AG04450 (cell line): ENCODE measurements around the gene STRIP2. TPM values are rescaled to one million over a fixed set of nuclear protein-coding genes. Genes with fewer than 3 reads are reported as not detected.

ENCODE experiments used
- CTCF ChIA-PET: fragments of 300-600, 350-600 bp; formaldehyde crosslinking; extraction: SDS; loops from one replicate; lab custom pipeline; 2022; ENCODE audit warnings: antibody characterized with exemption, inconsistent platforms; lab: Charles Lee
- POLR2A ChIA-PET: fragments of 350-600 bp; formaldehyde crosslinking; extraction: SDS; loops from one replicate; lab custom pipeline; 2021; ENCODE audit warnings: antibody characterized with exemption, inconsistent platforms; lab: Yijun Ruan, JAX
- DNase-seq: peaks from one replicate; pipeline ENCODE4 v3.0.0-alpha.2; 2011; ENCODE audit warnings: low read depth, low spot score
- H3K27ac ChIP-seq: one replicate; pipeline ENCODE4 v1.5.1; 2012; ENCODE audit warnings: low read depth, low read length, control low read depth
- H3K27me3 ChIP-seq: one replicate; pipeline ENCODE4 v1.6.0; 2012; ENCODE audit warnings: low read length; ENCODE audit not compliant: control insufficient read depth, insufficient read depth
- H3K4me3 ChIP-seq: 2 replicates; pipeline ENCODE4 v1.5.1; 2011; ENCODE audit warnings: mild to moderate bottlenecking, low read depth, low read length, control low read depth
- H3K9me3 ChIP-seq: 2 replicates; pipeline ENCODE4 v1.5.1; 2012; ENCODE audit warnings: low read length; ENCODE audit not compliant: control insufficient read depth, insufficient read depth
- CTCF ChIP-seq: IDR thresholded peaks from 2 replicates; pipeline ENCODE4 v1.5.1; 2011; ENCODE audit warnings: low read depth, low read length, control low read depth, inconsistent platforms
- polyA plus RNA-seq: library from polyadenylated mRNA; depleted of rRNA; stranded (reverse); fragments of >200 nt; gene quantifications from 2 replicates; pipeline ENCODE4 v1.2.3, GENCODE V29; 2011; rRNA removed
- small RNA-seq: library from RNA; depleted of rRNA; stranded (forward); fragments of <200 nt; gene quantifications from one replicate; pipeline ENCODE3, GENCODE V24; 2012; ENCODE audit warnings: low read depth; ENCODE audit not compliant: insufficient read length

STRIP2 gene
- polyA plus RNA-seq, 1 experiment: 1.7 TPM

DNA sequence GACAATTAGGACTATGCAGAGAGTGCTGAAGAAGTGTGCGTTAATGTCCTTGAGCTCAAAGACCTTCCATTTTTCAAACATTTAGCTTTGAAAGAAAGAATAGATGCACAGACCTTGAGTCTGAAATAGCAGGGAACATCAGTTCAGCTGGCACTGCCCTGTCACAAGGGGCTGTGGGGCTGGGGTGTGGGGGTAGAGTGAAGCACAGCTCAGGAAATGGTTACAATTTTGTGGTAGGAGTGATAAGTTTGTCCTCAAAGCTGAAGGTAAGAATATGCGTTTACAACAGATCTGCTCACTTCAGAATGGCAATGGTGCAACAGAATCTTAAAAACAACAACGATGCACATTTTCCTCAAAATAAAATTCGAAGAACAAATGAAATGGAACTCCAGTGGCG lies 101.7 kb downstream of the STRIP2 start:
- no peak for TF ChIP-seq CTCF
- no peak overlapping the region for H3K4me3 ChIP-seq
- no peaks in the 10 kb centered on the region for H3K9me3 ChIP-seq
- H3K27ac ChIP-seq: no peak overlapping the region
- ChIA-PET CTCF (no interaction called here), POLR2A (interaction anchor here (0.6 to 0.7 kb wide), 3 partner anchors 13 to 77 kb away, joined by 4 to 16 read pairs (median 6); no protein-coding TSS in a partner anchor)
- no peaks in the 10 kb centered on the region for H3K27me3 ChIP-seq
- no peak for DNase-seq

- no peak for DNase-seq
- CTCF ChIA-PET: no interaction called here
- POLR2A ChIA-PET: no interaction called here
- Histone ChIP-seq H3K27ac (no peak overlapping the region), H3K4me3 (no peak overlapping the region), H3K9me3 (no peaks in the 10 kb centered on the region), H3K27me3 (no peaks in the 10 kb centered on the region)
- TF ChIP-seq CTCF: no peak
These were observed 102.1 kb downstream of the STRIP2 start for GRCh38 chr7:129536323-129536722.

Small RNAs within 50 kb of the gene (small RNA-seq; reads per million reads assigned to genes)
- not detected for gene AC009244.1
- not detected for gene RNU1-72P
- gene SNRPGP3: not detected

Other genes with a start within 250 kb of the STRIP2 start
- 20.8 and 26.5 TPM in 2 replicates for gene SMO, start 245.8 kb upstream of the STRIP2 start, polyA plus RNA-seq
- 10.6 and 13.3 TPM in 2 replicates for gene AHCYL2, start 209.4 kb upstream of the STRIP2 start, polyA plus RNA-seq
- 0.10 and 0.24 TPM in 2 replicates for gene SMKR1, start 68.1 kb downstream of the STRIP2 start, polyA plus RNA-seq
- gene NRF1, start 177.3 kb downstream of the STRIP2 start, polyA plus RNA-seq: 10.3 and 13.1 TPM in 2 replicates